ENCODE results near the gene F10.
A peak's percentile ranks its signal among the peaks of the same experiment; 100 is the strongest.
"Not testable (repeated sequence)": the region's sequence is repeated elsewhere in the genome, so short reads cannot be mapped to it uniquely, and the experiment has no call there.

The F10 gene

GRCh38 chr13:113155982-113156655, 33.5 kb downstream of the F10 start:
- no peak for DNase-seq

GRCh38 chr13:113157206-113157928, 34.8 kb downstream of the F10 start:
- no peak for DNase-seq

GRCh38 chr13:113157929-113158747, 35.5 kb downstream of the F10 start, which contains the start of gene PROZ:
Gene PROZ, plus strand, starts transcription at chr13:113158648. Its CDS starts 13 bp downstream, at chr13:113158661.
- DNase-seq: peak; percentile 59

GRCh38 chr13:113158946-113159345, 36.3 kb downstream of the F10 start:
- DNase-seq: no peak

DNA sequence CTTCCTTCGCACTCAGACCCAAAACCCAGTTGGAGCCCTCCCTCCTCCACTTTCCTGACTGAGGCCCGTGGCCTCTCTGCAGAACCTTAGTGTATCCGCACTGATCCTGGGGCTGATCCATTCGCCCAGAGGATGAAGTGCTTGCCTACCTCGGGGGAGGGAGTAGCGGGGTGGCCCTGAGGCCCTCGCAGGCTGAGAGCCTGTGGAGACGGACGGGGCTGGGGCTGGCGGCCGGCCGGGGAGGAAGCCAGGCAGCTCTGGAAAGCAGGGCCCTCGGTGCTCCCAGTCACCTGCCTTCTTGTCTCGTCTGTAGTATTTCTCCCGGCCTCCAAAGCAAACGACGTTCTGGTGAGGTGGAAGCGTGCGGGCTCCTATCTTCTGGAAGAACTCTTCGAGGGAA, 37.1 kb downstream of the F10 start:
- no peak for DNase-seq

DNA sequence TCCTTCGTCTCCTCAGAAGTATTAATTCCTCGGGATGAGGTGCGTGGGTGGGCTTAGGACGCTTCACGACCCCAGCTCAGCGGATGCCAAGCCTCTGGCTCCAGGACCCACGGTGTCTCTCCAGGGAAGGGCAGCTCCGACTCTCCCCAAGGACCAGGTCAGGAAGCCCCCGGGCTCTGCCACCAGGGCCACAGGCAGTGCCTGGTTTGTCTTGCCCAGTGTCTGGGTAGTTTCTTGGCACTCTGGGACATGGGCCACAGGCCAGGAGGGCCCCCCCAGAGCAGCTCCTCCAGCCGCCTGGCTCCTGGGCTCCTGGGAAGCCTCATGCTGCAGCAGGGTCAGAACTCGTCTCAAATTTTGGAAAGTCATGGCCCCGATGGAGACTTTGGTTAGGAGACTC, 38.4 kb downstream of the F10 start:
- DNase-seq: no peak

DNA sequence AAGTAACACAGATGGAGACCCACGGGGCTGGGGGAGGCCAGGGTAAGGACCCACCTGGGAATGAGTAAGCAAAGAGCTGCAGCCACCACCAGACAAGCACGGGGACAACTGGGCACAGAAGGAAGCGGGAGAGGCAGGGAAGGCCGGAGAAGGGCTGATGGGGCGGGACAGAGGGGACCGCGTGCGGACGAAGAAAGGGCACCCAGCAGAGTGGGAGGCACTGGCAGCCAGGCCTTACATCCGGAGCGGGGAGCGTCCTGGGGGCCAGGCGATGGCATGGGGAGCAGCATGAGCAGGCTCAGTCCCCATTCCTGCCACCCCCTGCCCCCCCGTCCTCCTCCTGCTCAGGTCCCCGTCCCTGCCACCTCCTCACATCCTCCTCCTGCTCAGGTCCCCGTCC, 38.8 kb downstream of the F10 start:
- DNase-seq: no peak

GRCh38 chr13:113161975-113162374, 39.4 kb downstream of the F10 start:
- not testable (repeated sequence) for DNase-seq

GRCh38 chr13:113162783-113163685, 40.4 kb downstream of the F10 start:
- peak; percentile 15 for DNase-seq

DNA sequence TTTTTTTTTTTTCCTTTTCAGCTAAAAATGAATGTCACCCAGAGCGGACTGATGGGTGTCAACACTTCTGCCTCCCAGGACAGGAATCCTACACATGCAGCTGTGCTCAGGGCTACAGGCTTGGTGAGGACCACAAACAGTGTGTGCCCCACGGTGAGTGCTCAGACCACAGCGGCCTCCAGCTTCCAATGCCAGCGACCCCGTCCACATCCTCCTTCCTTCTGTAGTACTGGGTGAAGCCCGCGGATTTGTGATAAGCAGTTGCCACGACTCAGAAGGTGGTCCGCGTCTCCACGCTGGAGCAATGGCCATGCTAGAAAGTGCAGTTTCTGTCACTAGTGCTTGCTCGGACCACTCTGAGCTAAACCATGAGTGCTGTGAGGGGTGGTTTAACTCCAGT, 41.9 kb downstream of the F10 start:
- DNase-seq: no peak

DNA sequence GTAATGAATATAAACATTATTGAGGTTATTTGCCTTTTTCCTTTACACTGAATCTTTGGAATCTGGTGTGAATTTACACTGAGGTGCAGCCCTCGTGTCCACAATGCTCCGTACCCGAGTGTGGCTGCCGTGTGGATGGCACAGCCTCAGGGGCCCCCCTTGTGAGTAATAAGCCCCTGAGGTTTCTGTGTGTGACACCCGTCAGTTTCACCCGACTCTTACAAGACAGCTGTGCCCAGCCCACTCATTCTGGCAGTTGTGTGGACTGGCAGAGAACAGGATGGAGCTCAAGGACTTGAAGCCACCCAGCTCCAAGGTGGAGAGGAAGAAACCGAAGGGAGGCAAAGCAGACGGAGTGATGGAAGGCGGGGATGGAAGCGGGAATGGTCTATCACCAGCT, 43.7 kb downstream of the F10 start:
- DNase-seq: no peak

DNA sequence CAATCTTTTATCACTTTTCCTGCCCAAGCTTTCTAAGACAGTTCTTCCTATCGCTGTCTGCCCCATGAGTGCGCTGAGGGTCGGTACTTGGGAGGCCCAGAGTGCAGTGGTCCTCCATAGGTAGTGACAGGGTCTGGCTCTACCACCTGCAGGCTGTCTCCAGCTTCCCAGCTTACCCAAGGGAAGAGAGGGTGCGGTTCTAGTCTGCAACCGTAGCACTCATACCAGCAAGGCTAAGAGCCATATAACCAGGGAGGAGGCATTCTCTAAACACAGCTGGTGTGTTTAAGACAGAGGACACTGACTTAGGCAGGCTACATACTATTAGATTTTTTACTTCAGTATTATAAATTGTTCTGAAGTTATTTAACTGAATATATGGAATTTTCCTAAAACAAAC, 44.1 kb downstream of the F10 start:
- DNase-seq: no peak

DNA sequence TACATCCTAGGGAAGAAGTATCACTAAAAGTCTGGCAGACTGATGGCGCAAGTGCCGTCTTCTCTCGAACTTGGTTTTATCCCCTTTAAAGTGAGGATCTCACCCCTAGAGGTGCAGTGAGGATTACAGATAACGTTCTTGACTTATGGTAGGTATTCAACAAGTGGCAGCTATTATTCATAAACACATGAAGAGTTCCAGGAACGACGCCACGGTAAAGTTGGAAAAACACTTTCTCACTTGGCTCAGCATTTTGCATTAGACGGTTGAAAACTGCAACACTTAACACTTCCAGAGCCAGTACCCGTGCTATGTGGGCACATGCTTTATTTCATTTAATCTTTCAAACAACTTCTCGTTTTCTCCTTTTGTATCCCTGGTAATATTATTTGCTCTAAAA, 44.6 kb downstream of the F10 start:
- DNase-seq: no peak

GRCh38 chr13:113167575-113167974, 45.0 kb downstream of the F10 start:
- DNase-seq: no peak

DNA sequence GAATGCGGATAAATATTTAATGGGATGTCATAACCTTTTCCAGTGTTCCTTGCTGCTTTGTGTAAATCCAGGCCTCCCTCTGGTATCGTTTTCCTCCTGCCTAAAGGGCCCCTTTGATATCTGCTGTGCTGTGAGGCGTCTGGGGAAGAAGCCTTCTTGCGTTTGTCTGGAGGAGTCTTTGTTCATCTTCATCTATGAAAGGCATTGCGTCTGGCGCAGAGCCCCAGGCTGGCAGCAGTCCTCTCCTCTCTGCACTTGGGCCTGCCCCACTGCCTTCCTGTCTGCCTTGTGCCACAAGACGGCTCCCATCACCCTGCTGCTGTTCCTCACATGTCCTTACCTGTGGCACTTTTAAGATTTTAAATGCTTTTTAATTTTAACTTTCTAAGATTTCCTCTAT, 45.6 kb downstream of the F10 start:
- no peak for DNase-seq

DNA sequence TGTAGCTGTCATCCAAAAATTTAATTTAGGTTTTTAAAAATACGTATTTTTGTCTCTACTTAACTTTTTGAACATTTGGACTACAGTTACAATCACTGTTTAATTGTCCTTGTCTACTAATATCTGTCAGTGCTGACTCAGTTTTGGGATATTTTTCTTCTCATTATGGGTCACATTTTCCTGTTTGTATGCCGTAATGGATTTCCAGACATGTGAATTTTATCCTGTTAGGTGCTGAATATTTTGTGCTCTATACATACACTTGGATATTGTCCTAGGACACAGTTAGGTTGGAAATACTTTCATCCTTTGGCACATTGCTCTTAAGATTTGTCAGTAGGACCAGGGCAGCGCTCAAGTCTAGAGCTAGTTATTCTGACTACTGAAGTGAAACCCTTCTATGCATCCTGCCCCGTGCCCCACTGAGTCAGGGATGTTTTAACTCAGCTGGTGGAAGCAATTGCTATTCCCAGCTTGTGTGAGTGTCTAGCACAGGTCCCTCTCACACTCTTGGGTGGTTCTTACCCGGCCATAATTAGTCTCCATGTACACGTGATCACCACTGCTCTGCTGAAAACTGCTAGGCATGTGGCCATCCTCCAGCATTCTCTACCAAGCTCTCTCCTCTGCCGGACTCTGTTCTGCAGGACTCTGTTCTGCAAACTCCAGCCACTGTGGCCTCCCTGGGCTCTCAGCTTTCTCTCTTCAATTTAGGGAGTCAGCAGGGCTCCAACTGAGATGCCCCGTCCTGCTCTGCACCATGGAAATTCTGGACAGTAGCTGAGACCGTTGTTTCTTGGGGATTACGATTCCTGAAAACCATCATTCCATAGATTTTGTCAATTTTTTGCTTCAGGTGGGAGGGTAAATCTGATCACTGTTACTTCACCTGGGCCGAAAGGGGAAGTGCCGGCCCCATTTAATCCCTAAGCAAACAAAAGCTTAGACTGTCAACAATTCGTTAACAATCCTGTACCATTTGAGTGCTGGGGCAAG, 47.0 kb downstream of the F10 start:
- no peak for DNase-seq

DNA sequence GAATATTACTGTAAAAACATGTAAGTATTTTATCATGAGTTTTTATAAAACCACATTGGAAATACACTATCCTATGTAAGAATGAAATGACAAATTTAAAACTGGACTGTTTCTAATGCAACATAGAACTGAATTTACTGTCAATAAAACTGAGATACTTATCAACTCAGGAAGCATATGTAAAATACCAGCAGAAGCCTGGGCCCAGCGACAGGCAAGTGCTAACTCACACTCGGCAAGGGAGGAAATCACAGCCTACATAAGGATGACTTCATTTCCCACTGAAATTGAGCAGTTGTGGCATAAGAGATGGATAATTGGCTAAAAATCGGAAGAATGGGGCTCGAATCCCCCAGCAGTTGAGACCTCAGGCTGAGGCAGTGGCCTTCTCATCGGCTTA, 47.9 kb downstream of the F10 start:
- no peak for DNase-seq

DNA sequence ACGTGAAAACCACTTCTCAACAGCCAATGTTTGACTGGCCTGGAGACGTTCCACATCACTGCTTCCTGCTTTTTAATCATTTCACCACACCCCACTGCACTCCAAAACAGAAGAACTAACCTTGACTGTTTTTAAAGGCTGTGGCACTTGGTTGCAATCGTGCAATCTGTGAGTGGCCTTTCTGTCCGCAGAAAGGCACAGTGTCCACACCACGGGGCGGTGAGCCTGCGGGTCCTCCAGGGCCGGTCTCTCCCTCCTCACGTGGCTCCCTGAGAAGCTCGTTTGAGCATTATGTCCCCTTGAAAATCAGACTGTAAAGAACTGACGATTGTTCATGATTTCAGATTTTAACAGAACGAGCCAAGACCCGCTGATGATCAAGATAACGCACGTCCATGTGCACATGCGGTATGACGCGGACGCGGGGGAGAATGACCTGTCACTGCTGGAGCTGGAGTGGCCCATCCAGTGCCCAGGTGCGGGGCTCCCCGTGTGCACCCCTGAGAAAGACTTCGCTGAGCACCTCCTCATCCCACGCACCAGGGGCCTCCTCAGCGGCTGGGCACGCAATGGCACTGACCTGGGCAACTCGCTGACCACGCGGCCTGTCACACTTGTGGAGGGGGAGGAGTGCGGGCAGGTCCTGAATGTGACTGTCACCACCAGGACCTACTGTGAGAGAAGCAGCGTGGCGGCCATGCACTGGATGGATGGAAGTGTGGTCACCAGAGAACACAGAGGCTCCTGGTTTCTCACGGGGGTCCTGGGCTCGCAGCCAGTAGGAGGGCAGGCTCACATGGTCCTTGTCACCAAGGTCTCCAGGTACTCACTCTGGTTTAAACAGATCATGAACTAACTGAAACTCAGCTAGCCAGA, 48.9 kb downstream of the F10 start:
- DNase-seq: no peak

- no peak for DNase-seq
These were observed 49.9 kb downstream of the F10 start for GRCh38 chr13:113172419-113172926.

- no peak for DNase-seq
These were observed 53.7 kb downstream of the F10 start for GRCh38 chr13:113176280-113176679.

Data from NCI-H345 (cell line).